Chondrocyte (in vitro differentiated cells): ENCODE data around the gene EPHA2. TPM values are rescaled to one million over a fixed set of nuclear protein-coding genes. Genes with fewer than 3 reads are reported as not detected.

Experiments used
- DNase-seq: peaks from one replicate; pipeline ENCODE4 v3.0.0; 2021; ENCODE audit warnings: mixed read lengths, low spot score
- H3K27ac Mint-ChIP-seq: one replicate; pipeline ENCODE4 v1.8.0; 2021; ENCODE audit warnings: mild to moderate bottlenecking, moderate library complexity, mixed read lengths; ENCODE audit not compliant: unreplicated experiment
- H3K27me3 Mint-ChIP-seq: 2 replicates; pipeline ENCODE4 v1.8.0; 2021; ENCODE audit warnings: low read depth, mixed read lengths
- H3K36me3 Mint-ChIP-seq: 2 replicates; pipeline ENCODE4 v1.8.0; 2021; ENCODE audit warnings: low read depth, mixed read lengths
- H3K4me1 Mint-ChIP-seq: 2 replicates; pipeline ENCODE4 v1.8.0; 2021; ENCODE audit warnings: low read depth, mild to moderate bottlenecking, mixed read lengths
- H3K4me3 Mint-ChIP-seq: one replicate; pipeline ENCODE4 v1.8.0; 2021; ENCODE audit warnings: mild to moderate bottlenecking, moderate library complexity, mixed read lengths; ENCODE audit not compliant: unreplicated experiment
- H3K9me3 Mint-ChIP-seq: 2 replicates; pipeline ENCODE4 v1.8.0; 2021; ENCODE audit warnings: low read depth, mixed read lengths
- CTCF ChIP-seq: fragments of 200-600 bp; sonication (generic); IDR thresholded peaks from 2 replicates; pipeline ENCODE4 v1.5.0; 2021; ENCODE audit warnings: antibody characterized with exemption, mild to moderate bottlenecking, moderate library complexity
- total RNA-seq: library from RNA; stranded (reverse); gene quantifications from 3 replicates; pipeline ENCODE4 v1.2.1, GENCODE V29; 2021

Gene EPHA2
- total RNA-seq, 1 donor from 2014 or later: 38.5 TPM

- Mint-ChIP-seq H3K36me3 (peaks cover 16% of the 10 kb centered on the region), H3K4me1 (peaks cover 79% of the 10 kb centered on the region), H3K27me3 (no peaks in the 10 kb centered on the region), H3K4me3 (no peak overlapping the region), H3K9me3 (no peaks in the 10 kb centered on the region), H3K27ac (no peak overlapping the region)
- no peak for TF ChIP-seq CTCF
- no peak for DNase-seq
Observed at GRCh38 chr1:16149702-16150488, 6.0 kb downstream of the EPHA2 start.

GRCh38 chr1:16149146-16149545, 6.7 kb downstream of the EPHA2 start:
- Mint-ChIP-seq H3K27me3 (no peaks in the 10 kb centered on the region), H3K4me1 (peaks cover 86% of the 10 kb centered on the region), H3K9me3 (no peaks in the 10 kb centered on the region), H3K27ac (no peak overlapping the region), H3K4me3 (no peak overlapping the region), H3K36me3 (peaks cover 16% of the 10 kb centered on the region)
- DNase-seq: no peak
- no peak for TF ChIP-seq CTCF

- DNase-seq: no peak
- H3K9me3 Mint-ChIP-seq: no peaks in the 10 kb centered on the region
- no peak overlapping the region for H3K4me3 Mint-ChIP-seq
- no peak for TF ChIP-seq CTCF
- peak overlapping the region; percentile 27 for H3K27ac Mint-ChIP-seq
- H3K27me3 Mint-ChIP-seq: no peaks in the 10 kb centered on the region
- H3K4me1 Mint-ChIP-seq: peaks cover 84% of the 10 kb centered on the region
- peaks cover 16% of the 10 kb centered on the region for H3K36me3 Mint-ChIP-seq
Observed at GRCh38 chr1:16148329-16149092, 7.4 kb downstream of the EPHA2 start.

GRCh38 chr1:16147156-16147926, 8.5 kb downstream of the EPHA2 start:
- peaks cover 15% of the 10 kb centered on the region for H3K36me3 Mint-ChIP-seq

More at GRCh38 chr1:16147156-16147926, 8.5 kb downstream of the EPHA2 start:
- H3K27ac Mint-ChIP-seq: peak overlapping the region; percentile 98
- peak overlapping the region; percentile 47 for H3K4me3 Mint-ChIP-seq
- DNase-seq: no peak
- H3K9me3 Mint-ChIP-seq: no peaks in the 10 kb centered on the region
- H3K27me3 Mint-ChIP-seq: no peaks in the 10 kb centered on the region
- H3K4me1 Mint-ChIP-seq: peaks cover 77% of the 10 kb centered on the region
- no peak for TF ChIP-seq CTCF
